GM10266 (cell line): ENCODE measurements around the gene RFPL4AL1.
"Not testable (repeated sequence)": the region's sequence is repeated elsewhere in the genome, so short reads cannot be mapped to it uniquely, and the experiment has no call there.

Source experiments
- DNase-seq: peaks from one replicate; pipeline ENCODE4 v3.0.0; 2012; ENCODE audit errors: extremely low spot score
- CTCF ChIP-seq: IDR thresholded peaks from 2 replicates; pipeline ENCODE4 v1.5.1; 2012; ENCODE audit warnings: mild to moderate bottlenecking, low read depth; ENCODE audit not compliant: control insufficient read depth, insufficient read depth; ENCODE audit errors: missing control alignments

The RFPL4AL1 gene

GRCh38 chr19:55766466-55766865, 2.5 kb upstream of the RFPL4AL1 start:
- DNase-seq, result no peak
- TF ChIP-seq CTCF, result no peak

GRCh38 chr19:55769632-55770031, 714 bp downstream of the RFPL4AL1 start:
- DNase-seq, result not testable (repeated sequence)

DNA sequence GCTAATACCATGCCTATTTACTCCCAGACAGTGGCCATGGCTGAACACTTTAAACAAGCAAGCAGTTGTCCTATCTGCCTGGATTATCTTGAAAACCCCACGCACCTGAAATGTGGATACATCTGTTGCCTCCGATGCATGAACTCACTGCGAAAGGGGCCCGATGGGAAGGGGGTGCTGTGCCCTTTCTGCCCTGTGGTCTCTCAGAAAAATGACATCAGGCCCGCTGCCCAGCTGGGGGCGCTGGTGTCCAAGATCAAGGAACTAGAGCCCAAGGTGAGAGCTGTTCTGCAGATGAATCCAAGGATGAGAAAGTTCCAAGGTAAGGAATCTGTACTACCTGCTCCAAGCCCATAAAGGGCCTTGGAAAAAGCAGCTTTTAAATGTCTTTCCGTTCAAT, 8.6 kb downstream of the RFPL4AL1 start:
- no peak for TF ChIP-seq CTCF
- DNase-seq, result no peak

DNA sequence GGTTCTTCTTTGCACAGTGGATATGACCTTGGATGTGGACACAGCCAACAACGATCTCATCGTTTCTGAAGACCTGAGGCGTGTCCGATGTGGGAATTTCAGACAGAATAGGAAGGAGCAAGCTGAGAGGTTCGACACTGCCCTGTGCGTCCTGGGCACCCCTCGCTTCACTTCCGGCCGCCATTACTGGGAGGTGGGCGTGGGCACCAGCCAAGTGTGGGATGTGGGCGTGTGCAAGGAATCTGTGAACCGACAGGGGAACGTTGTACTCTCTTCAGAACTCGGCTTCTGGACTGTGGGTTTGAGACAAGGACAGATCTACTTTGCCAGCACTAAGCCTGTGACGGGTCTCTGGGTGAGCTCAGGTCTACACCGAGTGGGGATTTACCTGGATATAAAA, 9.4 kb downstream of the RFPL4AL1 start:
- no peak for DNase-seq
- TF ChIP-seq CTCF, result no peak

GRCh38 chr19:55781112-55781511, 12.2 kb downstream of the RFPL4AL1 start:
- no peak for DNase-seq
- TF ChIP-seq CTCF, result no peak

DNA sequence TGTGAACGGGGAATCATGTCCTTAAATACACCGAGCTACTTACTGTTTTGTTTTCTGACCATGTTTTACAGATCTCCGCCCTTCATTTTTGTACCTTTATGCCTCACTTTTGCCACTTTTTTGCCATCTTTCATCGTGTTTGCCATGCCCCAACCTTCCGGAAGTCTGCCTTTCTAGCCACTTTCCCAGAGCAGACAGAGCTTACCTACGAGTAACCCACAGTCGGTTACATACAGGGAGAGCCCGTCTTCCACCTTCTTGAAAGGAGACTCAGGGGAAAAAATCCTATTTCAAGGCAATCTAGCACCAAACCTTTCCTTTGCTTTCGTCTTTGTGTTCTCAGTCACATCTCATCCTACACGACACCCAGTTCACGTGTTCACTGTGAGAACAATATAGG, 26.1 kb downstream of the RFPL4AL1 start:
- no peak for TF ChIP-seq CTCF
- no peak for DNase-seq

DNA sequence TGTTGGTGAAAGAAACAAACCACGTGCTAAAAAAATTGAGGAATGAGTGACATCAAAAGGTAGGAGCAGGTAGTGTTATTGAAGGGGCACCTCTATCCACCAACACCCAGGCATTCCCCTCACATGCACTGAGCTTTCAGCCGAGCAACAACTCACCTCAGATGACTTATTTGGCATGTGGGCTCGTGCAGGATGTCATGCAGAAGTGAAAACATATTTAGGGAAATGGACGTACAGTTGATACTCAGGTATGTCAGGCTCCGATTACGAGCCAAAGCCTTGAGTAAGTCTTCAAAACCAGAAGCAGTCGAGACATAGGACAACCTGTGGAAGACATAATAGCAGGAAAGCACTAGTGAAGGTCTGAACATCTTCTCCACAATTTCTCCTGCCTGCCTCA, 32.5 kb downstream of the RFPL4AL1 start:
- TF ChIP-seq CTCF, result no peak
- DNase-seq, result no peak

- no peak for TF ChIP-seq CTCF
- DNase-seq, result no peak
These were observed 33.4 kb downstream of the RFPL4AL1 start for GRCh38 chr19:55802281-55802680.
